NT2/D1 (cell line): Measurements from ENCODE around the gene CIAO2A.

Experiments
- YY1 ChIP-seq: IDR thresholded peaks from 2 replicates; pipeline ENCODE4 v1.6.1; 2011; ENCODE audit not compliant: insufficient read length, insufficient read depth
- ZNF274 ChIP-seq: IDR thresholded peaks from 2 replicates; pipeline ENCODE4 v1.6.1; 2011; ENCODE audit warnings: mild to moderate bottlenecking, low read depth, low read length

DNA sequence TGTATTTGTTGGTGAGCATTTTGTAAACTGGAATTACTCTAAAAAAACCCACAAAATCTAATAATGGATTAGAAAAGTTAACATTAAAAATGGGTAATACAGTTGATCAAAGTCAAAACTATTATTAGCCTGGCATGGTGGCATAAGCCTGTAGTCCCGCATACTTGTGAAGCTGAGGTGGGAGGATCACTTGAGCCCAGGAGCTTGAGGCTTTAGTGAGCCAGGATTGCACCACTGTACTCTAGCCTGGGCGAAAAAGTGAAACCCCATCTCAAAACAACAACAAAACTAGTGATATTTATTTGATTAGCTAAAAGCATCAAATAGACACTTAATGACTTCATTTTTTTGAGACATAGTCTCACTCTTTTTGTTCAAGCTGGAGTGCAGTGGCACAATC lies 5.7 kb upstream of the CIAO2A start:
- TF ChIP-seq YY1 (no peak), ZNF274 (no peak)
